Motor neuron (in vitro differentiated cells): Measurements from ENCODE around the gene IGFLR1. TPM values are rescaled to one million over a fixed set of nuclear protein-coding genes. Genes with fewer than 3 reads are reported as not detected.
"Not testable (repeated sequence)": the region's sequence is repeated elsewhere in the genome, so short reads cannot be mapped to it uniquely, and the experiment has no call there.

ENCODE experiments used
- ATAC-seq, 8 experiments: fragments of 200-7000 bp; cut with Tn5 transposase; replicated peaks in 6 of 8; 2 replicates each; pipeline ENCODE4 v1.8.0; 2021; ENCODE audit warnings: mild to moderate bottlenecking in 8 of 8, moderate library complexity in 8 of 8
- H3K27ac ChIP-seq, 2 donors: fragments of 250-450 bp; sonication (Bioruptor Pico); 2 replicates each; pipeline ENCODE4 v1.9.0; 2021; ENCODE audit warnings: antibody characterized with exemption in 2 of 2, mild to moderate bottlenecking in 2 of 2, moderate library complexity in 1 of 2
- H3K4me1 ChIP-seq, 2 donors: fragments of 250-450 bp; sonication (Bioruptor Pico); replicated peaks in 1 of 2; 2 replicates each; pipeline ENCODE4 v1.6.1; 2021; ENCODE audit warnings: antibody characterized with exemption in 2 of 2, mild to moderate bottlenecking in 2 of 2, moderate library complexity in 1 of 2
- H3K4me3 ChIP-seq, 5 donors: fragments of 250-450 bp; sonication (Bioruptor Pico); 2 replicates each; pipeline ENCODE4 v1.9.0; 2021; ENCODE audit warnings: antibody characterized with exemption in 5 of 5, mild to moderate bottlenecking in 5 of 5, moderate library complexity in 4 of 5
- WGBS, 10 experiments: fragments of 450-650 bp; shearing (Covaris generic); methylation state at CpG; one replicate each; pipeline ENCODE4 v1.0.0; 2022; 5-methylcytosine and 5-hydroxymethylcytosine counted together
- in situ Hi-C, 9 experiments: fragments of 400-800 bp; cut with MboI; loops; one replicate each; pipeline ENCODE4 v1.15.0; 2021; ENCODE audit warnings: low sequenced_read_pairs in 9 of 9, low pct_unique_long_range_greater_than_20kb in 2 of 9; ENCODE audit not compliant: unreplicated experiment in 9 of 9
- total RNA-seq, 8 experiments: library from RNA; unstranded; fragments of 300-600 nt; gene quantifications; 2 replicates each; pipeline versions ENCODE4 v1.2.3 to v1.2.4, GENCODE V29; 2022

Gene IGFLR1
- total RNA-seq, 8 experiments from 2014 or later, result 1.8 to 6.4 (median 4.3) TPM

- no peak overlapping the region for H3K27ac ChIP-seq
- ATAC-seq, result no peak
- peaks cover 17 to 23% of the 10 kb centered on the region in 2 donors for H3K4me1 ChIP-seq
- in situ Hi-C loops, result no loop called here
- 6 to 71% (median 44%) methylated on average over 2 to 10 of the region's 16 CpGs for WGBS, 10 experiments
- H3K4me3 ChIP-seq, result peak overlapping the region; percentile 69 to 93 (median 88)
These were observed 32.2 kb upstream of the IGFLR1 start for GRCh38 chr19:35774274-35775045.

- Histone ChIP-seq H3K27ac (no peak overlapping the region), H3K4me1 (peaks cover 18 to 24% of the 10 kb centered on the region in 2 donors), H3K4me3 (no peak overlapping the region)
- peak in 2 of 8 experiments; percentile 3 to 33 for ATAC-seq
- 50 to 90% (median 70%) methylated on average over 1 to 8 of the region's 9 CpGs; no CpG with 5 or more reads in 1 of the 10 experiments for WGBS, 10 experiments
- in situ Hi-C loops, result no loop called here
These were observed 31.0 kb upstream of the IGFLR1 start for GRCh38 chr19:35773020-35773806.

GRCh38 chr19:35772362-35772761 lies 30.1 kb upstream of the IGFLR1 start:
- in situ Hi-C loops, H3K4me3 ChIP-seq, H3K27ac ChIP-seq, ATAC-seq: not testable (repeated sequence)
- 76 to 100% (median 96%) methylated on average over 1 to 5 of the region's 5 CpGs; no CpG with 5 or more reads in 1 of the 10 experiments for WGBS, 10 experiments
- peaks cover 19 to 28% of the 10 kb centered on the region in 2 donors for H3K4me1 ChIP-seq

- in situ Hi-C loops, result no loop called here
- H3K27ac ChIP-seq, result no peak overlapping the region
These were observed 25.8 kb upstream of the IGFLR1 start for GRCh38 chr19:35768082-35768421.

GRCh38 chr19:35767288-35768081 lies 25.2 kb upstream of the IGFLR1 start:
- peaks cover 14 to 18% of the 10 kb centered on the region in 2 donors for H3K4me1 ChIP-seq
- in situ Hi-C loops, result no loop called here
- peak in 6 of 8 experiments; percentile 16 to 92 (median 88) for ATAC-seq

More at GRCh38 chr19:35768082-35768421, 25.8 kb upstream of the IGFLR1 start:
- no peak for ATAC-seq
- 90% methylated on average over 2 of the region's 15 CpGs; no CpG with 5 or more reads in 9 of the 10 experiments for WGBS, 10 experiments
- Histone ChIP-seq H3K4me3 (no peak overlapping the region), H3K4me1 (peaks cover 14 to 18% of the 10 kb centered on the region in 2 donors)

GRCh38 chr19:35766571-35767104 lies 24.4 kb upstream of the IGFLR1 start:
- 52 to 100% methylated on average over 1 to 2 of the region's 11 CpGs; no CpG with 5 or more reads in 8 of the 10 experiments for WGBS, 10 experiments
- ATAC-seq, result peak in 3 of 8 experiments; percentile 1 to 13 (median 1)
- in situ Hi-C loops, result no loop called here
- H3K4me1 ChIP-seq, result peaks cover 14 to 18% of the 10 kb centered on the region in 2 donors
- H3K27ac ChIP-seq, result peak overlapping the region in 1 of 2 donors; percentile 40
- no peak overlapping the region for H3K4me3 ChIP-seq

More at GRCh38 chr19:35767288-35768081, 25.2 kb upstream of the IGFLR1 start:
- Histone ChIP-seq H3K4me3 (no peak overlapping the region), H3K27ac (peak overlapping the region; percentile 0 to 40)
- 10 to 80% (median 35%) methylated on average over 1 to 4 of the region's 34 CpGs; no CpG with 5 or more reads in 7 of the 10 experiments for WGBS, 10 experiments

- in situ Hi-C loops, result no loop called here
- H3K4me3 ChIP-seq, result no peak overlapping the region
- ATAC-seq, result no peak
- H3K4me1 ChIP-seq, result peaks cover 14 to 18% of the 10 kb centered on the region in 2 donors
- 64 to 100% (median 93%) methylated on average over 2 to 9 of the region's 17 CpGs; no CpG with 5 or more reads in 1 of the 10 experiments for WGBS, 10 experiments
- H3K27ac ChIP-seq, result no peak overlapping the region
These were observed 22.4 kb upstream of the IGFLR1 start for GRCh38 chr19:35764432-35765315.

GRCh38 chr19:35760711-35761349 lies 18.6 kb upstream of the IGFLR1 start:
- in situ Hi-C loops, result no loop called here

GRCh38 chr19:35759697-35760096 lies 17.4 kb upstream of the IGFLR1 start:
- Histone ChIP-seq H3K4me1 (peaks cover 13 to 19% of the 10 kb centered on the region in 2 donors), H3K4me3 (no peak overlapping the region), H3K27ac (no peak overlapping the region)
- in situ Hi-C loops, result no loop called here
- WGBS, 10 experiments, result 93% methylated on average over 2 of the region's 2 CpGs; no CpG with 5 or more reads in 9 of the 10 experiments
- no peak for ATAC-seq

More at GRCh38 chr19:35760711-35761349, 18.6 kb upstream of the IGFLR1 start:
- peaks cover 13 to 19% of the 10 kb centered on the region in 2 donors for H3K4me1 ChIP-seq
- ATAC-seq, result no peak
- WGBS, 10 experiments, result 80 to 100% (median 100%) methylated on average over 1 to 3 of the region's 4 CpGs; no CpG with 5 or more reads in 3 of the 10 experiments
- H3K4me3 ChIP-seq, result no peak overlapping the region
- no peak overlapping the region for H3K27ac ChIP-seq

- in situ Hi-C loops, result no loop called here
- ATAC-seq, result peak; percentile 75 to 94 (median 91)
- H3K4me3 ChIP-seq, result peak within 1 kb of the TSS; percentile 67 to 97 (median 90)
- H3K4me1 ChIP-seq, result peaks cover 13 to 19% of the 10 kb centered on the region in 2 donors
- WGBS, 10 experiments, result 0 to 1% (median 0%) methylated on average over 1 to 12 of the region's 53 CpGs; no CpG with 5 or more reads in 3 of the 10 experiments
- peak within 1 kb of the TSS; percentile 84 to 89 for H3K27ac ChIP-seq
These were observed 15.7 kb upstream of the IGFLR1 start, which contains the start of gene PROSER3 for GRCh38 chr19:35757749-35758608. Gene PROSER3 (plus strand): TSS chr19:35758176. CDS start chr19:35758216, 40 bp downstream.
